ENCODE measurements around the gene NPAS3.

The NPAS3 gene

DNA sequence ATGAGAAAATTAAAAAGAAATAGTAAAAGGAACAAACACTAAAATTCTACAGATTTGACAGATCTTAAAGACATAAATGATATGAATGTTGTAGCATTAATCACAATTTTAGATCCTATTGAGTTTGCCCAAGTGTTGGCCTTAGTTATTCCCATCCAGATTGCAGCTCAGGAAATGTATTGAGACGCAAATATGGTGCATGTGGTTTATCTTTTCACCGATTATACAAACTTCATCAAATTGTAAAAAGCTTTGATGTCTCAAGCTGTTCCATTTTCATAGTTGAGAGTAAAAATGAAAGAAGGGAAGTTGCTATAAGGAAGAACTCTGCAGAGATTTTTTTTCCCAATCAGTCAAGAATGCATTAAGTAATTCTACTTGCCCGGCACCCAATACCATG, 683.8 kb downstream of the NPAS3 start:
- Histone ChIP-seq H3K9ac (no peak overlapping the region), H2AFZ (ENCODE audit: low read depth) (no peak overlapping the region)
- TF ChIP-seq CTCF (conservative IDR thresholded peaks at IDR 0.05; ENCODE audit: low read depth, low read length), result no peak

GRCh38 chr14:33629792-33630191, 691.1 kb downstream of the NPAS3 start:
- Histone ChIP-seq H4K20me1 (ENCODE audit: insufficient read depth) (no peaks in the 10 kb centered on the region), H3K27me3 (ENCODE audit: insufficient read depth, low read depth) (no peaks in the 10 kb centered on the region), H3K4me2 (no peak overlapping the region), H3K9ac (no peak overlapping the region), H3K27ac (no peak overlapping the region), H3K36me3 (ENCODE audit: insufficient read depth) (no peaks in the 10 kb centered on the region), H3K79me2 (ENCODE audit: insufficient read depth, low read depth) (no peaks in the 10 kb centered on the region), H3K4me3 (IDR thresholded peaks at IDR 0.05; ENCODE audit: insufficient read depth, low read depth, low read length) (no peak overlapping the region), H2AFZ (ENCODE audit: low read depth) (no peak overlapping the region), H3K4me1 (ENCODE audit: low read depth, poor library complexity, severe bottlenecking) (no peaks in the 10 kb centered on the region)
- no peak for TF ChIP-seq CTCF (conservative IDR thresholded peaks at IDR 0.05; ENCODE audit: low read depth, low read length)

More for the DNA sequence above, 683.8 kb downstream of the NPAS3 start:
- Histone ChIP-seq H3K27ac (no peak overlapping the region), H3K36me3 (ENCODE audit: insufficient read depth) (no peaks in the 10 kb centered on the region), H4K20me1 (ENCODE audit: insufficient read depth) (no peaks in the 10 kb centered on the region), H3K4me2 (no peak overlapping the region), H3K4me1 (ENCODE audit: low read depth, poor library complexity, severe bottlenecking) (no peaks in the 10 kb centered on the region), H3K27me3 (ENCODE audit: insufficient read depth, low read depth) (no peaks in the 10 kb centered on the region), H3K79me2 (ENCODE audit: insufficient read depth, low read depth) (no peaks in the 10 kb centered on the region), H3K4me3 (IDR thresholded peaks at IDR 0.05; ENCODE audit: insufficient read depth, low read depth, low read length) (no peak overlapping the region)

- Histone ChIP-seq H3K9ac (no peak overlapping the region), H3K4me3 (IDR thresholded peaks at IDR 0.05; ENCODE audit: insufficient read depth, low read depth, low read length) (no peak overlapping the region), H3K4me1 (ENCODE audit: low read depth, poor library complexity, severe bottlenecking) (no peaks in the 10 kb centered on the region), H3K79me2 (ENCODE audit: insufficient read depth, low read depth) (no peaks in the 10 kb centered on the region), H3K4me2 (no peak overlapping the region), H4K20me1 (ENCODE audit: insufficient read depth) (no peaks in the 10 kb centered on the region), H3K27me3 (ENCODE audit: insufficient read depth, low read depth) (no peaks in the 10 kb centered on the region), H2AFZ (ENCODE audit: low read depth) (no peak overlapping the region), H3K27ac (no peak overlapping the region), H3K36me3 (ENCODE audit: insufficient read depth) (no peaks in the 10 kb centered on the region)
- TF ChIP-seq CTCF (conservative IDR thresholded peaks at IDR 0.05; ENCODE audit: low read depth, low read length), result no peak
Measured at GRCh38 chr14:33631021-33631420, 692.3 kb downstream of the NPAS3 start.

- Histone ChIP-seq H3K27me3 (ENCODE audit: insufficient read depth, low read depth) (no peaks in the 10 kb centered on the region), H4K20me1 (ENCODE audit: insufficient read depth) (no peaks in the 10 kb centered on the region), H3K4me1 (ENCODE audit: low read depth, poor library complexity, severe bottlenecking) (no peaks in the 10 kb centered on the region), H3K4me3 (IDR thresholded peaks at IDR 0.05; ENCODE audit: insufficient read depth, low read depth, low read length) (no peak overlapping the region), H3K36me3 (ENCODE audit: insufficient read depth) (no peaks in the 10 kb centered on the region), H2AFZ (ENCODE audit: low read depth) (no peak overlapping the region), H3K27ac (no peak overlapping the region), H3K4me2 (no peak overlapping the region), H3K9ac (no peak overlapping the region), H3K79me2 (ENCODE audit: insufficient read depth, low read depth) (no peaks in the 10 kb centered on the region)
- TF ChIP-seq CTCF (conservative IDR thresholded peaks at IDR 0.05; ENCODE audit: low read depth, low read length), result no peak
Measured at GRCh38 chr14:33631441-33631840, 692.8 kb downstream of the NPAS3 start.
